ENCODE measurements around the gene PROS1.
"Not testable (repeated sequence)": the region's sequence is repeated elsewhere in the genome, so short reads cannot be mapped to it uniquely, and the experiment has no call there.

DNA sequence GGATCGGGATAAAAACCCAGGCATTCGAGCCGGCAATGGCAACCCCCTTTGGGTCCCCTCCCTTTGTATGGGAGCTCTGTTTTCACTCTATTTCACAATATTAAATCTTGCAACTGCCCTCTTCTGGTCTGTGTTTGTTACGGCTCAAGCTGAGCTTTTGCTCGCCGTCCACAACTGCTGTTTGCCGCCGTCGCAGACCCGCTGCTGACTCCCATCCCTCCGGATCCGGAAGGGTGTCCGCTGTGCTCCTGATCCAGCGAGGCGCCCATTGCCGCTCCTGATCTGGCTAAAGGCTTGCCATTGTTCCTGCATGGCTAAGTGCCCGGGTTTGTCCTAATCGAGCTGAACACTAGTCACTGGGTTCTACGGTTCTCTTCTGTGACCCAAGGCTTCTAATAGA lies 8.6 kb downstream of the PROS1 start:
- not testable (repeated sequence) for TF ChIP-seq EZH2 (IDR thresholded peaks at IDR 0.05; ENCODE audit: borderline replicate concordance, low read depth, low read length, poor library complexity, severe bottlenecking)
- TF ChIP-seq, protein P1, sequence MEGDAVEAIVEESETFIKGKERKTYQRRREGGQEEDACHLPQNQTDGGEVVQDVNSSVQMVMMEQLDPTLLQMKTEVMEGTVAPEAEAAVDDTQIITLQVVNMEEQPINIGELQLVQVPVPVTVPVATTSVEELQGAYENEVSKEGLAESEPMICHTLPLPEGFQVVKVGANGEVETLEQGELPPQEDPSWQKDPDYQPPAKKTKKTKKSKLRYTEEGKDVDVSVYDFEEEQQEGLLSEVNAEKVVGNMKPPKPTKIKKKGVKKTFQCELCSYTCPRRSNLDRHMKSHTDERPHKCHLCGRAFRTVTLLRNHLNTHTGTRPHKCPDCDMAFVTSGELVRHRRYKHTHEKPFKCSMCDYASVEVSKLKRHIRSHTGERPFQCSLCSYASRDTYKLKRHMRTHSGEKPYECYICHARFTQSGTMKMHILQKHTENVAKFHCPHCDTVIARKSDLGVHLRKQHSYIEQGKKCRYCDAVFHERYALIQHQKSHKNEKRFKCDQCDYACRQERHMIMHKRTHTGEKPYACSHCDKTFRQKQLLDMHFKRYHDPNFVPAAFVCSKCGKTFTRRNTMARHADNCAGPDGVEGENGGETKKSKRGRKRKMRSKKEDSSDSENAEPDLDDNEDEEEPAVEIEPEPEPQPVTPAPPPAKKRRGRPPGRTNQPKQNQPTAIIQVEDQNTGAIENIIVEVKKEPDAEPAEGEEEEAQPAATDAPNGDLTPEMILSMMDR (conservative IDR thresholded peaks at IDR 0.05; ENCODE audit: low read depth, low read length), result not testable (repeated sequence)
